ENCODE results near the gene TMEM120B.

The TMEM120B gene

DNA sequence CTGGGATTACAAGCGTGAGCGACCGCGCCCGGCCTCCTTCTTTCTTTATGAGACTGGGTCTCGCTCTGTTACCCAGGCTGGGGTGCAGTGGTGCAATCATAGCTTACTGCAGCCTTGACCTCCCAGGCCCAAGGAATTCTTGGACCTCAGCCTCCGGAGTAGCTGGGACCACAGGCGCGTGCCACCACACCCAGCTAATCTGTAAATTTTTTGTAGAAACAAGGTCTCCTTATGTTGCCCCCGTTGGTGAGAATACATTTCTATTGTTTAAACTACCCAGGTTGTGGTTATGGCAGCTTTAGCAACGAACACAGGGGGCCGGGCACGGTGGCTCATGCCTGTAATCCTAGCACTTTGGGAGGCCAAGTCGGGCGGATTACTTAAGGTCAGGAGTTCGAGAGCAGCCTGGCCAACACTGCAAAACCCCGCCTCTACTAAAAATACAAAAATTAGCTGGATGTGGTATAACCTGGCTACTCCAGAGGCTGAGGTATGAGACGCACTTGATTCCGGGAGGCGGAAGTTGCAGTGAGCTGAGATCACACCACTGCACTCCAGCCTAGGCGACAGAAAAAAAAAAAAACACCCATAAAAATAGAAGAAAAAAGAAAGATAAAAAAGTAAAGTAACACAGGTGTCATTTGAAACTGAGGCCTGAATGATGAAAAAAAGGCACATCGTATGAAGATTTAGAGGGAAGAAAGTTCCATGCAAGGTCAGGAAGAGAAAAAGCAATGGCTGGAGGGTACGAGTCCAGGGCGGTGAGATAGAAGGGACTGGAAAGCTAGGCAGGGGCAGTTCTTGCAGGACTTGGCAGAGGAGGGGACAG, 977 bp upstream of the TMEM120B start:
- Histone ChIP-seq H3K4me1 (ENCODE audit: insufficient read depth, low read length, poor library complexity, severe bottlenecking) (peaks cover 23% of the 10 kb centered on the region), H3K4me3 (ENCODE audit: low read length, poor library complexity, severe bottlenecking) (peak overlapping the region; percentile 78), H3F3A (ENCODE audit: low read depth) (no peaks in the 10 kb centered on the region), H3K9me3 (ENCODE audit: insufficient read depth, low read depth, low read length) (no peaks in the 10 kb centered on the region), H3K36me3 (ENCODE audit: insufficient read depth, low read length) (no peaks in the 10 kb centered on the region), H3K27me3 (ENCODE audit: insufficient read depth, low read length, poor library complexity, severe bottlenecking) (no peaks in the 10 kb centered on the region), H2AFZ (ENCODE audit: low read length) (peak overlapping the region; percentile 86; the same call in 1 of the 2 replicates), H3K79me2 (ENCODE audit: insufficient read depth, low read length) (peaks cover 22% of the 10 kb centered on the region), H3K4me2 (ENCODE audit: low read depth, low read length, poor library complexity, severe bottlenecking) (peak overlapping the region; percentile 83), H3K9ac (ENCODE audit: low read depth, low read length, poor library complexity, severe bottlenecking) (peak overlapping the region; percentile 81), H4K20me1 (ENCODE audit: insufficient read depth, low read length, poor library complexity, severe bottlenecking) (no peaks in the 10 kb centered on the region), H3K9me2 (replicated peaks; ENCODE audit: low read depth, low read length) (no peaks in the 10 kb centered on the region)
- TF ChIP-seq, protein P1, sequence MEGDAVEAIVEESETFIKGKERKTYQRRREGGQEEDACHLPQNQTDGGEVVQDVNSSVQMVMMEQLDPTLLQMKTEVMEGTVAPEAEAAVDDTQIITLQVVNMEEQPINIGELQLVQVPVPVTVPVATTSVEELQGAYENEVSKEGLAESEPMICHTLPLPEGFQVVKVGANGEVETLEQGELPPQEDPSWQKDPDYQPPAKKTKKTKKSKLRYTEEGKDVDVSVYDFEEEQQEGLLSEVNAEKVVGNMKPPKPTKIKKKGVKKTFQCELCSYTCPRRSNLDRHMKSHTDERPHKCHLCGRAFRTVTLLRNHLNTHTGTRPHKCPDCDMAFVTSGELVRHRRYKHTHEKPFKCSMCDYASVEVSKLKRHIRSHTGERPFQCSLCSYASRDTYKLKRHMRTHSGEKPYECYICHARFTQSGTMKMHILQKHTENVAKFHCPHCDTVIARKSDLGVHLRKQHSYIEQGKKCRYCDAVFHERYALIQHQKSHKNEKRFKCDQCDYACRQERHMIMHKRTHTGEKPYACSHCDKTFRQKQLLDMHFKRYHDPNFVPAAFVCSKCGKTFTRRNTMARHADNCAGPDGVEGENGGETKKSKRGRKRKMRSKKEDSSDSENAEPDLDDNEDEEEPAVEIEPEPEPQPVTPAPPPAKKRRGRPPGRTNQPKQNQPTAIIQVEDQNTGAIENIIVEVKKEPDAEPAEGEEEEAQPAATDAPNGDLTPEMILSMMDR (conservative IDR thresholded peaks at IDR 0.05; ENCODE audit: low read length) = no peak
- no peak for TF ChIP-seq EZH2phosphoT487 (IDR thresholded peaks at IDR 0.05; ENCODE audit: borderline replicate concordance)

DNA sequence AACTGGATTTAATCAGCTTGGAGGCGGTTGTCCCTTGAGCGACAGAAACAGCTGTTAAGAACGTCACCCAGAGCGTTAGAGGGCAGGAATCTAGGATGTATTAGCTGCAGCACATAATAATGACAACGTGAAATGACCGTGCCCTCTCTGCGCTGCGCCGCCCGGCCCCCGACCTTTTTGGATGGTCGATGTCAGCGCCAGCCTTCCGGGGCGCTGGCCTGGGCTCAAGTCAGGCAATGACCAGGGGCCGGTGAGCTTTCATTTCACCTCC, 427 bp upstream of the TMEM120B start:
- peaks cover 27% of the 10 kb centered on the region for H3K79me2 ChIP-seq (ENCODE audit: insufficient read depth, low read length)
- TF ChIP-seq, protein P1 (conservative IDR thresholded peaks at IDR 0.05; ENCODE audit: low read length) = no peak
- no peak for TF ChIP-seq EZH2phosphoT487 (IDR thresholded peaks at IDR 0.05; ENCODE audit: borderline replicate concordance)
- peak overlapping the region; percentile 86 for H2AFZ ChIP-seq (ENCODE audit: low read length)
- H3K9me3 ChIP-seq (ENCODE audit: insufficient read depth, low read depth, low read length) = no peaks in the 10 kb centered on the region
- H3K27me3 ChIP-seq (ENCODE audit: insufficient read depth, low read length, poor library complexity, severe bottlenecking) = no peaks in the 10 kb centered on the region
- H3K36me3 ChIP-seq (ENCODE audit: insufficient read depth, low read length) = no peaks in the 10 kb centered on the region
- H4K20me1 ChIP-seq (ENCODE audit: insufficient read depth, low read length, poor library complexity, severe bottlenecking) = no peaks in the 10 kb centered on the region
- H3K4me3 ChIP-seq (ENCODE audit: low read length, poor library complexity, severe bottlenecking) = peak overlapping the region; percentile 78
- H3K9ac ChIP-seq (ENCODE audit: low read depth, low read length, poor library complexity, severe bottlenecking) = peak overlapping the region; percentile 81
- no peaks in the 10 kb centered on the region for H3F3A ChIP-seq (ENCODE audit: low read depth)
- no peaks in the 10 kb centered on the region for H3K9me2 ChIP-seq (replicated peaks; ENCODE audit: low read depth, low read length)
- peak overlapping the region; percentile 83 for H3K4me2 ChIP-seq (ENCODE audit: low read depth, low read length, poor library complexity, severe bottlenecking)
- H3K4me1 ChIP-seq (ENCODE audit: insufficient read depth, low read length, poor library complexity, severe bottlenecking) = peaks cover 29% of the 10 kb centered on the region

DNA sequence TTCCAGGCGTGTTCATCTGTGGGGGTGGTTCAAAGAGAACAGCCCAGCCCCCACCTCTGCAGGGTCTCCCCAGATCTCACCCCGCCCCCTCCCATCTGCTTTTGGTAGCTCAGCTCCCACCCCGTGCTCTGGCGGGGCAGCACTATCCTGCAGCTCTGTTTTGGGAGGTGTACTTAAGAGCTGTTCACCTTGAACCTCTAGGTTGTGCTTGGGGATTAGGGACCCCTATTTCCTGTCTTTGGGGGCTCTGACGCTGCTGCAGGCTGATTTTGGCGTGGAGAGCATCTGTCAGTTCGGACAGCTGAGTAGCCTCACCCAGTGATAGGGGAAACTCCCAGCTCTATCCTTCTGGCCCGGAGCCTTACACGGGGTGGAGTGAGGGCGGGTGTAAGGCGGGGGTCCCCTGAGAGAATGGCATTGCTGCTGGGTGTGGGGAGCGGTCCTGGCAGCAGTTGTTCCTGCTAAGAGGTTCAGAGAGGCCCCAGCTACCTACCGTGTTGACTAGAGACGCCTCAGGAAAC, 765 bp downstream of the TMEM120B start:
- H3F3A ChIP-seq (ENCODE audit: low read depth) = no peaks in the 10 kb centered on the region
- H3K4me2 ChIP-seq (ENCODE audit: low read depth, low read length, poor library complexity, severe bottlenecking) = peak overlapping the region; percentile 83
- H3K4me1 ChIP-seq (ENCODE audit: insufficient read depth, low read length, poor library complexity, severe bottlenecking) = peaks cover 31% of the 10 kb centered on the region
- no peaks in the 10 kb centered on the region for H3K36me3 ChIP-seq (ENCODE audit: insufficient read depth, low read length)
- H3K4me3 ChIP-seq (ENCODE audit: low read length, poor library complexity, severe bottlenecking) = peak overlapping the region; percentile 78
- no peaks in the 10 kb centered on the region for H3K27me3 ChIP-seq (ENCODE audit: insufficient read depth, low read length, poor library complexity, severe bottlenecking)
- H2AFZ ChIP-seq (ENCODE audit: low read length) = peak overlapping the region; percentile 73
- peak overlapping the region; percentile 79 for H3K9ac ChIP-seq (ENCODE audit: low read depth, low read length, poor library complexity, severe bottlenecking)
- no peaks in the 10 kb centered on the region for H4K20me1 ChIP-seq (ENCODE audit: insufficient read depth, low read length, poor library complexity, severe bottlenecking)
- no peaks in the 10 kb centered on the region for H3K9me2 ChIP-seq (replicated peaks; ENCODE audit: low read depth, low read length)
- H3K79me2 ChIP-seq (ENCODE audit: insufficient read depth, low read length) = peaks cover 27% of the 10 kb centered on the region
- TF ChIP-seq, protein P1 (conservative IDR thresholded peaks at IDR 0.05; ENCODE audit: low read length) = no peak; the same call in none of the 2 replicates
- no peak for TF ChIP-seq EZH2phosphoT487 (IDR thresholded peaks at IDR 0.05; ENCODE audit: borderline replicate concordance)
- H3K9me3 ChIP-seq (ENCODE audit: insufficient read depth, low read depth, low read length) = no peaks in the 10 kb centered on the region
